Measurements from ENCODE around the gene KPNA3.

GRCh38 chr13:49786401-49787008, 6.0 kb downstream of the KPNA3 start:
- TF ChIP-seq CTCF (IDR thresholded peaks at IDR 0.05) (no peak), POLR2AphosphoS5 (IDR thresholded peaks at IDR 0.05; ENCODE audit: low read depth, low read length) (no peak), SIN3A (IDR thresholded peaks at IDR 0.05; ENCODE audit: borderline replicate concordance, insufficient read depth, low read depth, low read length) (no peak), REST (IDR thresholded peaks at IDR 0.05; ENCODE audit: insufficient read depth in 1 of 2, low read depth in 2 of 2, low read length in 1 of 2) (no peak)

Measured in Panc1 (cell line).